DND-41 (cell line): ENCODE measurements around the gene RPP14.

ENCODE experiments used
- EZH2 ChIP-seq: IDR thresholded peaks from 3 replicates; pipeline ENCODE4 v1.6.1; 2012; ENCODE audit warnings: borderline replicate concordance, low read depth, mild to moderate bottlenecking, moderate library complexity, low read length, inconsistent platforms; ENCODE audit not compliant: severe bottlenecking
- TF ChIP-seq, protein P1 (sequence below): IDR thresholded peaks from 2 replicates; pipeline ENCODE4 v1.5.1; 2012; ENCODE audit warnings: borderline replicate concordance, low read length, moderate library complexity, mild to moderate bottlenecking; ENCODE audit not compliant: poor library complexity, severe bottlenecking; ENCODE audit errors: extremely low read depth

DNA sequence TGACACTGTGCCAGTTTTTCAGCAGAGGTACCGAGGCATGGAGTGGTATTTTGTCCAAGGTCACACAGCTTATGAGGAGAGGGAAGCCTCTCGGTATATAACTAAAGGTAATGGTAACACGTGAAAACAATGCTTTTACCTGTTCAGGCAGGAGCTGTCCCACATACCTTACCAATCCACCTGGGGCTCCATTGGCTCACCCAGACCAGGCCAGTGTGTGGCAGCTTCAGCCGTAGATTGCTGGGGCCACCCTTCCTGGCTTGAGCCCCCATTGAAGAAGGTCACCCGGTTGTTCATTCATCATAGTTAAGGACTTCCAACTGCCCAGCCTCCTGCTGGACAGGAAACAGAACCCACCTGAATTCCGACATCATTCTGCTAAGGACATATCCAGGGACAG, 9.2 kb upstream of the RPP14 start:
- TF ChIP-seq, protein P1, sequence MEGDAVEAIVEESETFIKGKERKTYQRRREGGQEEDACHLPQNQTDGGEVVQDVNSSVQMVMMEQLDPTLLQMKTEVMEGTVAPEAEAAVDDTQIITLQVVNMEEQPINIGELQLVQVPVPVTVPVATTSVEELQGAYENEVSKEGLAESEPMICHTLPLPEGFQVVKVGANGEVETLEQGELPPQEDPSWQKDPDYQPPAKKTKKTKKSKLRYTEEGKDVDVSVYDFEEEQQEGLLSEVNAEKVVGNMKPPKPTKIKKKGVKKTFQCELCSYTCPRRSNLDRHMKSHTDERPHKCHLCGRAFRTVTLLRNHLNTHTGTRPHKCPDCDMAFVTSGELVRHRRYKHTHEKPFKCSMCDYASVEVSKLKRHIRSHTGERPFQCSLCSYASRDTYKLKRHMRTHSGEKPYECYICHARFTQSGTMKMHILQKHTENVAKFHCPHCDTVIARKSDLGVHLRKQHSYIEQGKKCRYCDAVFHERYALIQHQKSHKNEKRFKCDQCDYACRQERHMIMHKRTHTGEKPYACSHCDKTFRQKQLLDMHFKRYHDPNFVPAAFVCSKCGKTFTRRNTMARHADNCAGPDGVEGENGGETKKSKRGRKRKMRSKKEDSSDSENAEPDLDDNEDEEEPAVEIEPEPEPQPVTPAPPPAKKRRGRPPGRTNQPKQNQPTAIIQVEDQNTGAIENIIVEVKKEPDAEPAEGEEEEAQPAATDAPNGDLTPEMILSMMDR = no peak
- TF ChIP-seq EZH2 = no peak
